ENCODE data around the gene PRKCA. TPM values are rescaled to one million over a fixed set of nuclear protein-coding genes. Genes with fewer than 3 reads are reported as not detected.

PRKCA gene
- total RNA-seq, 4 donors from 2014 or later = 24.5 to 61.9 (median 40.8) TPM

DNA sequence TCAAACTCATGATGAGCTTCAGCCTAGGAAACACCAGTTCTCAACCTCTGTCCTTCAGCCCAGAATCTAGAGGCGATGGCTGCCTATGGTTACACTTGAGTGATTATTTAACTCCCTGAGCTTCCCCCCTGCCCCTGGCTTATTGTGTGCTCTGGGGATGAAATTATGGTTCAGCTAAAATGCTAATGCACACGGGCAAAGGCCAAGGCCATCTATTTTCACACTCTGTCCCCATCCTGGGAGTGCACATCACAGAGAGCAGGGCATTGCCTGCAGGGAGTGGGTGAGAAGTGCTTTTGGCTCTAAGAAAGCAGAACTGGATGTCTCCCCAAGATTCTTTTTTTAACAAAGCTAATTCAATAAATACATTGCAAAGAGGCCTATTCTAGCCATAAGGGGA, 510.9 kb downstream of the PRKCA start:
- Histone ChIP-seq H3K36me3 (no peaks in the 10 kb centered on the region), H3K27ac (replicated peaks in 1 of 4) (no peak overlapping the region), H3K4me1 (no peaks in the 10 kb centered on the region), H3K4me3 (no peak overlapping the region), H3K9me3 (peaks cover 0 to 10% (median 0%) of the 10 kb centered on the region in 4 donors), H3K27me3 (peaks cover 0 to 3% (median 0%) of the 10 kb centered on the region in 4 donors)
- intact Hi-C loops (cut with DNase I) = no loop called here
- TF ChIP-seq EP300 (IDR thresholded peaks at IDR 0.05) (no peak), POLR2A (IDR thresholded peaks at IDR 0.05; ENCODE audit: low read depth) (no peak), POLR2AphosphoS5 (IDR thresholded peaks at IDR 0.05) (no peak)
- TF ChIP-seq, protein P1, sequence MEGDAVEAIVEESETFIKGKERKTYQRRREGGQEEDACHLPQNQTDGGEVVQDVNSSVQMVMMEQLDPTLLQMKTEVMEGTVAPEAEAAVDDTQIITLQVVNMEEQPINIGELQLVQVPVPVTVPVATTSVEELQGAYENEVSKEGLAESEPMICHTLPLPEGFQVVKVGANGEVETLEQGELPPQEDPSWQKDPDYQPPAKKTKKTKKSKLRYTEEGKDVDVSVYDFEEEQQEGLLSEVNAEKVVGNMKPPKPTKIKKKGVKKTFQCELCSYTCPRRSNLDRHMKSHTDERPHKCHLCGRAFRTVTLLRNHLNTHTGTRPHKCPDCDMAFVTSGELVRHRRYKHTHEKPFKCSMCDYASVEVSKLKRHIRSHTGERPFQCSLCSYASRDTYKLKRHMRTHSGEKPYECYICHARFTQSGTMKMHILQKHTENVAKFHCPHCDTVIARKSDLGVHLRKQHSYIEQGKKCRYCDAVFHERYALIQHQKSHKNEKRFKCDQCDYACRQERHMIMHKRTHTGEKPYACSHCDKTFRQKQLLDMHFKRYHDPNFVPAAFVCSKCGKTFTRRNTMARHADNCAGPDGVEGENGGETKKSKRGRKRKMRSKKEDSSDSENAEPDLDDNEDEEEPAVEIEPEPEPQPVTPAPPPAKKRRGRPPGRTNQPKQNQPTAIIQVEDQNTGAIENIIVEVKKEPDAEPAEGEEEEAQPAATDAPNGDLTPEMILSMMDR (IDR thresholded peaks at IDR 0.05) = no peak
- WGBS = 75% methylated on average over 2 of the region's 2 CpGs
- no peak for DNase-seq (ENCODE audit: extremely low spot score)

DNA sequence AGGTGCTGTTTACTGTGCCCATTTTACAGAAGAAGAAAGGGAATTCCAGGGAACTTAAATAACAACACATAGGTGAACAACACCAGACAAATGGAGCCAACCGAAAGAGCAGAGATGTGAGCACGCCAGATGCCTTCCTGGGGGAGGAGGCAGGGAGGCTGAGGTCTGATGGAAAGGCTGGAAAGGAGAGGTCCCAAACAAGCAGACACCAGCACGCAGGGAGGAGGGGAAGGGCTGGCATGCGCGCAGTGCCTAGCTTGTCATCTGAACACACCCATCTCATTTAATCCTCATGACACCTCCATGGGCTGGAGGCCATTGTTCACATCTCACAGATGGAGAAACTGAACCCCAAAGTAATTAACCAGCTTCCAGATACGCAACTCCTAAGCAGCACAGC, 511.6 kb downstream of the PRKCA start:
- intact Hi-C loops (cut with DNase I) = no loop called here
- WGBS = 88% methylated on average over 5 of the region's 6 CpGs
- Histone ChIP-seq H3K27ac (replicated peaks in 1 of 4) (no peak overlapping the region), H3K9me3 (peaks cover 0 to 12% (median 0%) of the 10 kb centered on the region in 4 donors), H3K4me3 (no peak overlapping the region), H3K36me3 (no peaks in the 10 kb centered on the region), H3K4me1 (no peaks in the 10 kb centered on the region), H3K27me3 (peaks cover 0 to 6% (median 0%) of the 10 kb centered on the region in 4 donors)
- no peak for DNase-seq (ENCODE audit: extremely low spot score)
- no peak for TF ChIP-seq EP300 (IDR thresholded peaks at IDR 0.05)
- no peak for TF ChIP-seq POLR2AphosphoS5 (IDR thresholded peaks at IDR 0.05)
- no peak for TF ChIP-seq POLR2A (IDR thresholded peaks at IDR 0.05; ENCODE audit: low read depth)
- TF ChIP-seq, protein P1 (IDR thresholded peaks at IDR 0.05) = no peak

DNA sequence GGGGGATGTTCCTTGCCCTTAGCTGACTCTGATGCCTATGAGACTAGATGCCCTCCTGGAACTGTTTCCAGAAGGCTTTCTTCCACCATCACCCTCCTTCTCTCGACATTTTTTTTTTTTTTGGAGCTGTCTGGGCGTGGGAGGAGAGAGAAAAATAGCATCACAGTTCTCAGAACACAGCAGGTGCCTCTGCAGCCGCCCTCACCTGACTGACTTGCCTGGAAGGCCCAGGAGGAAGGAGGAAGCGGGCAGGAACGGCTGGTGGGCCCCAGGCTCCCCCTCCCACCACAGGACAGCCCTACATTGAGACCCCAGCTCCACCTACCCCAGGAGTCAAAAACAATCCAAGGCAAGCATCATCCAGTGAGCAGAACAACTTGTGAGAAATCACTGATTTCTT, 512.2 kb downstream of the PRKCA start:
- Histone ChIP-seq H3K27me3 (peaks cover 0 to 6% (median 0%) of the 10 kb centered on the region in 4 donors), H3K9me3 (peaks cover 0 to 12% (median 0%) of the 10 kb centered on the region in 4 donors), H3K4me3 (no peak overlapping the region), H3K4me1 (no peaks in the 10 kb centered on the region), H3K27ac (replicated peaks in 1 of 4) (no peak overlapping the region), H3K36me3 (no peaks in the 10 kb centered on the region)
- no peak for DNase-seq (ENCODE audit: extremely low spot score)
- 57% methylated on average over 5 of the region's 5 CpGs for WGBS
- intact Hi-C loops (cut with DNase I) = no loop called here
- TF ChIP-seq, protein P1 (IDR thresholded peaks at IDR 0.05) = no peak
- TF ChIP-seq POLR2AphosphoS5 (IDR thresholded peaks at IDR 0.05) (no peak), POLR2A (IDR thresholded peaks at IDR 0.05; ENCODE audit: low read depth) (no peak), EP300 (IDR thresholded peaks at IDR 0.05) (no peak)

DNA sequence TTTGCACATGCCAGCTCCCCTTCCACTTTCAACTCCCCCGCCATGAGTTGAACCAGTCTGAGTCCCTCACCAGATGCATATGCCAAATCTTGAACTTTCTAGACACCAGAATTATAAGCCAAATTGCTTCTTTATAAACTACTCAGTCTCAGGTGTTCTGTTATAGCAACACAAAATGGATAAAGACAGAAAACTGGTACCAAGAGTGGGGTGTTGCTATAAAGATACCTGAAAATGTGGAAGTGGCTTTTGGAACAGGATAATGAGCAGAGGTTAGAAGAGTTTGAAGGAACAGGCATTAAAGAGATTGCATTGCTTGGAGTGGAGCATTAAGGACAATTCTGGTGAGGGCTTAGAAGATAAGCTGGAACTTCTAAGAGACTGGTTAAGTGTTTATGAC, 515.3 kb downstream of the PRKCA start:
- no peak for DNase-seq (ENCODE audit: extremely low spot score)
- Histone ChIP-seq H3K36me3 (no peaks in the 10 kb centered on the region), H3K9me3 (peaks cover 0 to 12% (median 0%) of the 10 kb centered on the region in 4 donors), H3K4me1 (no peaks in the 10 kb centered on the region), H3K27ac (replicated peaks in 1 of 4) (no peak overlapping the region), H3K4me3 (no peak overlapping the region), H3K27me3 (peaks cover 0 to 12% (median 0%) of the 10 kb centered on the region in 4 donors)
- intact Hi-C loops (cut with DNase I) = no loop called here
- TF ChIP-seq, protein P1 (IDR thresholded peaks at IDR 0.05) = no peak
- no peak for TF ChIP-seq POLR2A (IDR thresholded peaks at IDR 0.05; ENCODE audit: low read depth)
- TF ChIP-seq POLR2AphosphoS5 (IDR thresholded peaks at IDR 0.05) = no peak
- TF ChIP-seq EP300 (IDR thresholded peaks at IDR 0.05) = no peak
- 100% methylated on average over 1 of the region's 1 CpG for WGBS

DNA sequence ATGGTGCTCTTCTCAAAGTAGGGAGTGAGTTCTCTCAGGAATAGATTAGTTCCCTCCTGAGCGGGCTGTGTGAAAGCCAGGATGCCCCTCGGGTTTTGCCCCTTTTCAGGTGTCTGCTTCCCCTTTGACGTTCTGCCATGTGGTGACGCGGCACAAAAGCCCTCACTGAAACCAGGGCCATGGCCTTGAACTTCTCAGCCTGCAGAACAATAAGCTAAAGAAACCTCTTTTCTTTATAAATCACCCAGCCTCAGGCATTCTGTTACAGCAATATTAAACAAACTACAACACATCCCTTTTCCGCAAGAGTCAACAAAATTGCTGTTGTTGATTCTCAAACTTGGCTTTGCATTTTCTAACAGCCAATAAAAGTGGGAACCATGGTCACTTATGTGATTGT, 517.1 kb downstream of the PRKCA start:
- Histone ChIP-seq H3K27ac (replicated peaks in 1 of 4) (no peak overlapping the region), H3K4me3 (no peak overlapping the region), H3K27me3 (peaks cover 0 to 29% (median 0%) of the 10 kb centered on the region in 4 donors), H3K4me1 (no peaks in the 10 kb centered on the region), H3K36me3 (no peaks in the 10 kb centered on the region), H3K9me3 (peaks cover 0 to 12% (median 0%) of the 10 kb centered on the region in 4 donors)
- TF ChIP-seq POLR2A (IDR thresholded peaks at IDR 0.05; ENCODE audit: low read depth) = no peak
- TF ChIP-seq POLR2AphosphoS5 (IDR thresholded peaks at IDR 0.05) = no peak
- no peak for TF ChIP-seq EP300 (IDR thresholded peaks at IDR 0.05)
- TF ChIP-seq, protein P1 (IDR thresholded peaks at IDR 0.05) = no peak
- WGBS = 86% methylated on average over 6 of the region's 6 CpGs
- intact Hi-C loops (cut with DNase I) = no loop called here
- no peak for DNase-seq (ENCODE audit: extremely low spot score)
